Skeletal muscle satellite cell (primary cell): Measurements from ENCODE around the gene EPHA1.

ENCODE experiments used
- H3K27me3 ChIP-seq: 2 replicates; pipeline ENCODE4 v1.7.0; 2013; ENCODE audit warnings: low read length; ENCODE audit not compliant: control insufficient read depth, insufficient read depth
- H3K36me3 ChIP-seq: 2 replicates; pipeline ENCODE4 v1.7.0; 2013; ENCODE audit warnings: mild to moderate bottlenecking, control low read depth, low read length; ENCODE audit not compliant: insufficient read depth
- H3K4me1 ChIP-seq: 2 replicates; pipeline ENCODE4 v1.7.0; 2013; ENCODE audit warnings: low read length; ENCODE audit not compliant: control insufficient read depth, insufficient read depth
- H3K4me2 ChIP-seq: 2 replicates; pipeline ENCODE4 v1.7.0; 2013; ENCODE audit warnings: mild to moderate bottlenecking, low read length
- H3K4me3 ChIP-seq: 2 replicates; pipeline ENCODE4 v1.7.0; 2013; ENCODE audit warnings: low read length
- H3K9ac ChIP-seq: 2 replicates; pipeline ENCODE4 v1.7.0; 2013; ENCODE audit warnings: mild to moderate bottlenecking, low read depth, low read length, moderate library complexity
- H3K9me3 ChIP-seq: replicated peaks from 2 replicates; pipeline ENCODE4 v1.7.0; 2013; ENCODE audit warnings: mild to moderate bottlenecking, control low read depth, low read length

EPHA1 gene

GRCh38 chr7:143375298-143376034 lies 33.2 kb downstream of the EPHA1 start:
- Histone ChIP-seq H3K4me3 (peak overlapping the region; percentile 4), H3K36me3 (no peaks in the 10 kb centered on the region), H3K9me3 (no peaks in the 10 kb centered on the region), H3K9ac (peak overlapping the region; percentile 15), H3K4me1 (peaks cover 43% of the 10 kb centered on the region), H3K27me3 (no peaks in the 10 kb centered on the region), H3K4me2 (peak overlapping the region; percentile 18)

GRCh38 chr7:143374561-143374960 lies 34.1 kb downstream of the EPHA1 start:
- Histone ChIP-seq H3K9me3 (no peaks in the 10 kb centered on the region), H3K4me1 (peaks cover 38% of the 10 kb centered on the region), H3K4me3 (no peak overlapping the region), H3K27me3 (no peaks in the 10 kb centered on the region), H3K4me2 (no peak overlapping the region), H3K36me3 (no peaks in the 10 kb centered on the region), H3K9ac (no peak overlapping the region)

GRCh38 chr7:143373255-143373794 lies 35.3 kb downstream of the EPHA1 start:
- Histone ChIP-seq H3K4me1 (peaks cover 32% of the 10 kb centered on the region), H3K9ac (no peak overlapping the region), H3K27me3 (no peaks in the 10 kb centered on the region), H3K4me2 (no peak overlapping the region), H3K4me3 (no peak overlapping the region), H3K9me3 (no peaks in the 10 kb centered on the region), H3K36me3 (no peaks in the 10 kb centered on the region)

GRCh38 chr7:143372070-143372469 lies 36.6 kb downstream of the EPHA1 start:
- Histone ChIP-seq H3K4me3 (no peak overlapping the region), H3K4me1 (peaks cover 38% of the 10 kb centered on the region), H3K9ac (no peak overlapping the region), H3K36me3 (no peaks in the 10 kb centered on the region), H3K9me3 (no peaks in the 10 kb centered on the region), H3K27me3 (peaks cover under 1% of the 10 kb centered on the region), H3K4me2 (no peak overlapping the region)

GRCh38 chr7:143369678-143370651 lies 38.7 kb downstream of the EPHA1 start:
- no peak overlapping the region for H3K4me2 ChIP-seq
- H3K9ac ChIP-seq = no peak overlapping the region
- no peak overlapping the region for H3K4me3 ChIP-seq
- peaks cover 8% of the 10 kb centered on the region for H3K27me3 ChIP-seq
- H3K36me3 ChIP-seq = no peaks in the 10 kb centered on the region
- peaks cover 23% of the 10 kb centered on the region for H3K4me1 ChIP-seq
- no peaks in the 10 kb centered on the region for H3K9me3 ChIP-seq

- Histone ChIP-seq H3K4me1 (peaks cover 18% of the 10 kb centered on the region), H3K9me3 (no peaks in the 10 kb centered on the region), H3K36me3 (no peaks in the 10 kb centered on the region), H3K27me3 (peaks cover 23% of the 10 kb centered on the region), H3K4me3 (no peak overlapping the region), H3K9ac (no peak overlapping the region), H3K4me2 (no peak overlapping the region)
These were observed 40.3 kb downstream of the EPHA1 start for GRCh38 chr7:143368387-143368786.

GRCh38 chr7:143367972-143368371 lies 40.7 kb downstream of the EPHA1 start:
- Histone ChIP-seq H3K9ac (no peak overlapping the region), H3K4me2 (no peak overlapping the region), H3K9me3 (no peaks in the 10 kb centered on the region), H3K4me3 (no peak overlapping the region), H3K36me3 (no peaks in the 10 kb centered on the region), H3K4me1 (peaks cover 18% of the 10 kb centered on the region), H3K27me3 (peaks cover 27% of the 10 kb centered on the region)

GRCh38 chr7:143363016-143363937 lies 45.4 kb downstream of the EPHA1 start:
- peak overlapping the region; percentile 54 for H3K4me3 ChIP-seq
- no peaks in the 10 kb centered on the region for H3K9me3 ChIP-seq
- H3K36me3 ChIP-seq = no peaks in the 10 kb centered on the region
- H3K9ac ChIP-seq = no peak overlapping the region
- H3K27me3 ChIP-seq = peaks cover 41% of the 10 kb centered on the region
- H3K4me2 ChIP-seq = peak overlapping the region; percentile 67
- H3K4me1 ChIP-seq = peaks cover 8% of the 10 kb centered on the region

GRCh38 chr7:143362131-143363015 lies 46.3 kb downstream of the EPHA1 start, which contains the start of gene FAM131B:
FAM131B (minus strand) TSS chr7:143362713; CDS start chr7:143362603, 110 bp downstream.
- Histone ChIP-seq H3K27me3 (peaks cover 41% of the 10 kb centered on the region), H3K36me3 (no peaks in the 10 kb centered on the region), H3K4me3 (peak within 1 kb of the TSS; percentile 76), H3K4me2 (peak within 1 kb of the TSS; percentile 96), H3K4me1 (peaks cover 3% of the 10 kb centered on the region), H3K9me3 (no peaks in the 10 kb centered on the region), H3K9ac (no peak within 1 kb of the TSS)

GRCh38 chr7:143361552-143362130 lies 47.0 kb downstream of the EPHA1 start:
- H3K9me3 ChIP-seq = no peaks in the 10 kb centered on the region
- H3K4me2 ChIP-seq = peak overlapping the region; percentile 96
- peaks cover 36% of the 10 kb centered on the region for H3K27me3 ChIP-seq
- H3K4me1 ChIP-seq = peaks cover 3% of the 10 kb centered on the region
- peak overlapping the region; percentile 76 for H3K4me3 ChIP-seq
- no peaks in the 10 kb centered on the region for H3K36me3 ChIP-seq
- H3K9ac ChIP-seq = no peak overlapping the region
